Natural killer cell treated with Interleukin-12 subunit alpha and Interleukin-12 subunit beta and Interleukin-15 and Interleukin-18, amount 100 ng/mL, for 72 hours (primary cell): ENCODE results near the gene PNPLA8. TPM values are rescaled to one million over a fixed set of nuclear protein-coding genes. Genes with fewer than 3 reads are reported as not detected.

Source experiments
- ATAC-seq, 2 donors: fragments of 150-1000 bp; cut with Tn5 transposase in 1 of 2; sonication (Bioruptor Pico), chemical (Tn5 transposase) in 1 of 2; 2 replicates each; pipeline ENCODE4 v1.10.0; 2021
- DNase-seq: peaks from one replicate; pipeline ENCODE4 v3.0.0; 2022; ENCODE audit warnings: low spot score
- H3K27ac Mint-ChIP-seq, 2 donors: 1 replicate in 1 of 2; 2 replicates in 1 of 2; pipeline ENCODE4 v1.8.0; 2022; ENCODE audit warnings: mixed read lengths in 2 of 2, mild to moderate bottlenecking in 1 of 2, moderate library complexity in 1 of 2
- H3K27me3 Mint-ChIP-seq, 2 donors: 1 replicate in 1 of 2; 2 replicates in 1 of 2; pipeline ENCODE4 v1.8.0; 2022; ENCODE audit warnings: mixed read lengths in 2 of 2
- H3K36me3 Mint-ChIP-seq: one replicate; pipeline ENCODE4 v1.8.0; 2022; ENCODE audit warnings: mixed read lengths
- H3K4me1 Mint-ChIP-seq, 2 donors: 1 replicate in 1 of 2; 2 replicates in 1 of 2; pipeline ENCODE4 v1.8.0; 2022; ENCODE audit warnings: low read depth in 2 of 2, mixed read lengths in 2 of 2, mild to moderate bottlenecking in 1 of 2
- H3K4me3 Mint-ChIP-seq: one replicate; pipeline ENCODE4 v1.8.0; 2022; ENCODE audit warnings: mixed read lengths
- H3K9me3 Mint-ChIP-seq: 2 replicates; pipeline ENCODE4 v1.8.0; 2022; ENCODE audit warnings: mixed read lengths
- total RNA-seq, 2 donors: library from RNA; stranded (reverse); gene quantifications; one replicate each; pipeline ENCODE4 v1.2.3, GENCODE V29; 2022

Gene PNPLA8
- total RNA-seq, 2 donors from 2014 or later: 16.3 to 23.6 TPM

GRCh38 chr7:108434010-108434409, 91.9 kb downstream of the PNPLA8 start:
- Mint-ChIP-seq H3K4me3 (no peak overlapping the region), H3K4me1 (no peaks in the 10 kb centered on the region), H3K9me3 (peaks cover 8% of the 10 kb centered on the region), H3K36me3 (peaks cover 6% of the 10 kb centered on the region), H3K27ac (no peak overlapping the region), H3K27me3 (peaks cover 29 to 71% of the 10 kb centered on the region in 2 donors)
- ATAC-seq: no peak
- DNase-seq: no peak

GRCh38 chr7:108431099-108431498, 94.8 kb downstream of the PNPLA8 start:
- H3K36me3 Mint-ChIP-seq: peaks cover 6% of the 10 kb centered on the region
- no peak for ATAC-seq
- H3K9me3 Mint-ChIP-seq: peaks cover 4% of the 10 kb centered on the region
- no peak for DNase-seq
- H3K4me3 Mint-ChIP-seq: no peak overlapping the region
- no peaks in the 10 kb centered on the region for H3K4me1 Mint-ChIP-seq
- H3K27me3 Mint-ChIP-seq: peaks cover 30 to 56% of the 10 kb centered on the region in 2 donors
- H3K27ac Mint-ChIP-seq: no peak overlapping the region

GRCh38 chr7:108430664-108431063, 95.3 kb downstream of the PNPLA8 start:
- ATAC-seq: no peak
- H3K36me3 Mint-ChIP-seq: peaks cover 6% of the 10 kb centered on the region
- H3K4me1 Mint-ChIP-seq: no peaks in the 10 kb centered on the region
- no peak overlapping the region for H3K27ac Mint-ChIP-seq
- no peak overlapping the region for H3K4me3 Mint-ChIP-seq
- peaks cover 30 to 55% of the 10 kb centered on the region in 2 donors for H3K27me3 Mint-ChIP-seq
- H3K9me3 Mint-ChIP-seq: peaks cover 4% of the 10 kb centered on the region
- DNase-seq: no peak

GRCh38 chr7:108427766-108428165, 98.2 kb downstream of the PNPLA8 start:
- H3K9me3 Mint-ChIP-seq: no peaks in the 10 kb centered on the region
- no peak overlapping the region for H3K27ac Mint-ChIP-seq
- no peaks in the 10 kb centered on the region for H3K4me1 Mint-ChIP-seq
- ATAC-seq (no peak), DNase-seq (no peak)
- H3K36me3 Mint-ChIP-seq: no peaks in the 10 kb centered on the region
- H3K27me3 Mint-ChIP-seq: peaks cover 26 to 42% of the 10 kb centered on the region in 2 donors
- no peak overlapping the region for H3K4me3 Mint-ChIP-seq

- peaks cover 23 to 30% of the 10 kb centered on the region in 2 donors for H3K27me3 Mint-ChIP-seq
- no peak for ATAC-seq
- no peak overlapping the region for H3K4me3 Mint-ChIP-seq
- no peak for DNase-seq
- no peak overlapping the region for H3K27ac Mint-ChIP-seq
- H3K4me1 Mint-ChIP-seq: no peaks in the 10 kb centered on the region
- H3K9me3 Mint-ChIP-seq: no peaks in the 10 kb centered on the region
- H3K36me3 Mint-ChIP-seq: no peaks in the 10 kb centered on the region
These were observed 100.1 kb downstream of the PNPLA8 start for GRCh38 chr7:108425714-108426275.

- H3K27ac Mint-ChIP-seq: no peak overlapping the region
- no peak for DNase-seq
- no peaks in the 10 kb centered on the region for H3K4me1 Mint-ChIP-seq
- ATAC-seq: no peak
- peaks cover 22 to 29% of the 10 kb centered on the region in 2 donors for H3K27me3 Mint-ChIP-seq
- no peaks in the 10 kb centered on the region for H3K36me3 Mint-ChIP-seq
- H3K4me3 Mint-ChIP-seq: no peak overlapping the region
- no peaks in the 10 kb centered on the region for H3K9me3 Mint-ChIP-seq
These were observed 101.9 kb downstream of the PNPLA8 start for GRCh38 chr7:108424013-108424412.

GRCh38 chr7:108423089-108423989, 102.6 kb downstream of the PNPLA8 start:
- no peak overlapping the region for H3K27ac Mint-ChIP-seq
- no peaks in the 10 kb centered on the region for H3K9me3 Mint-ChIP-seq
- H3K4me3 Mint-ChIP-seq: no peak overlapping the region
- ATAC-seq (no peak), DNase-seq (no peak)
- H3K27me3 Mint-ChIP-seq: peaks cover 25 to 34% of the 10 kb centered on the region in 2 donors
- H3K36me3 Mint-ChIP-seq: no peaks in the 10 kb centered on the region
- no peaks in the 10 kb centered on the region for H3K4me1 Mint-ChIP-seq

- DNase-seq: no peak
- peaks cover 0 to 2% of the 10 kb centered on the region in 2 donors for H3K4me1 Mint-ChIP-seq
- no peak overlapping the region for H3K27ac Mint-ChIP-seq
- peaks cover 31 to 44% of the 10 kb centered on the region in 2 donors for H3K27me3 Mint-ChIP-seq
- no peak overlapping the region for H3K4me3 Mint-ChIP-seq
- H3K9me3 Mint-ChIP-seq: no peaks in the 10 kb centered on the region
- ATAC-seq: no peak
- H3K36me3 Mint-ChIP-seq: no peaks in the 10 kb centered on the region
These were observed 104.1 kb downstream of the PNPLA8 start for GRCh38 chr7:108421720-108422331.

Other genes with a start within 250 kb of the PNPLA8 start
- gene NRCAM, start 69.7 kb downstream of the PNPLA8 start, total RNA-seq: not detected
- gene THAP5, start 43.6 kb upstream of the PNPLA8 start, total RNA-seq: 10 to 100 TPM; 22.8 to 23.5 TPM
- 10 to 100 TPM; 13.9 to 41.2 TPM for gene DNAJB9, start 43.7 kb upstream of the PNPLA8 start, total RNA-seq